Tibial artery (tissue), 4 donors: ENCODE data around the gene KRT78.

Experiments used
- DNase-seq, 2 donors: peaks; one replicate each; pipeline ENCODE4 v3.0.0-alpha.2; 2019
- H3K27ac ChIP-seq, 2 donors: fragments of 200-600 bp; sonication (generic) in 1 of 2; 1 replicate in 1 of 2; 2 replicates in 1 of 2; pipeline ENCODE4 v1.5.1; 2018 to 2019; ENCODE audit warnings: mild to moderate bottlenecking in 1 of 2
- H3K27me3 ChIP-seq, 2 donors: fragments of 200-600 bp; sonication (generic) in 1 of 2; one replicate each; pipeline versions ENCODE4 v1.5.1 to v1.6.0; 2016 to 2019
- H3K36me3 ChIP-seq, 3 donors: fragments of 200-600 bp; sonication (generic) in 2 of 3; one replicate each; pipeline ENCODE4 v1.5.1; 2016 to 2019; ENCODE audit warnings: mild to moderate bottlenecking in 2 of 3
- H3K4me1 ChIP-seq, 4 donors: fragments of 200-600 bp; sonication (generic) in 2 of 4; 1 replicate in 3 of 4; 2 replicates in 1 of 4; pipeline ENCODE4 v1.5.1; 2016 to 2019
- H3K4me3 ChIP-seq, 2 donors: fragments of 200-600 bp; sonication (generic) in 1 of 2; 1 replicate in 1 of 2; 2 replicates in 1 of 2; pipeline ENCODE4 v1.5.1; 2018 to 2019; ENCODE audit warnings: mild to moderate bottlenecking in 2 of 2
- H3K9me3 ChIP-seq, 3 donors: fragments of 200-600 bp; sonication (generic) in 1 of 3; one replicate each; pipeline ENCODE4 v1.5.1; 2016 to 2019
- CTCF ChIP-seq, 2 experiments: fragments of 200-600 bp in 1 of 2; fragments of 450-650 bp in 1 of 2; IDR thresholded peaks; one replicate each; pipeline ENCODE4 v1.5.1; 2017 to 2019; ENCODE audit warnings: antibody characterized with exemption in 2 of 2, mild to moderate bottlenecking in 1 of 2, moderate library complexity in 1 of 2
- intact Hi-C: fragments of 100-400 bp; cut with DNase I; formaldehyde crosslinking; loops from one replicate; pipeline ENCODE4 v1.15.0; 2023; ENCODE audit warnings: low total_unique reads

The KRT78 gene

GRCh38 chr12:52828156-52828555 is 20.6 kb downstream of the KRT78 start:
- TF ChIP-seq CTCF (IDR thresholded peaks at IDR 0.05): no peak
- intact Hi-C loops: no loop called here
- H3K27me3 ChIP-seq: no peaks in the 10 kb centered on the region

GRCh38 chr12:52827499-52828090 is 21.2 kb downstream of the KRT78 start:
- Histone ChIP-seq H3K4me3 (no peak overlapping the region), H3K27me3 (no peaks in the 10 kb centered on the region), H3K4me1 (peaks cover 0 to 1% (median under 1%) of the 10 kb centered on the region in 4 donors), H3K9me3 (no peaks in the 10 kb centered on the region), H3K36me3 (no peaks in the 10 kb centered on the region), H3K27ac (no peak overlapping the region)
- intact Hi-C loops: no loop called here
- no peak for DNase-seq
- TF ChIP-seq CTCF (IDR thresholded peaks at IDR 0.05): no peak

More at GRCh38 chr12:52828156-52828555, 20.6 kb downstream of the KRT78 start:
- Histone ChIP-seq H3K36me3 (no peaks in the 10 kb centered on the region), H3K9me3 (no peaks in the 10 kb centered on the region), H3K4me1 (no peaks in the 10 kb centered on the region), H3K4me3 (no peak overlapping the region), H3K27ac (no peak overlapping the region)
- no peak for DNase-seq

GRCh38 chr12:52826611-52827498 is 21.9 kb downstream of the KRT78 start:
- TF ChIP-seq CTCF (IDR thresholded peaks at IDR 0.05): no peak
- DNase-seq: no peak
- peaks cover 0 to 9% (median 4%) of the 10 kb centered on the region in 4 donors for H3K4me1 ChIP-seq

GRCh38 chr12:52825961-52826360 is 22.8 kb downstream of the KRT78 start:
- no peaks in the 10 kb centered on the region for H3K9me3 ChIP-seq

More at GRCh38 chr12:52826611-52827498, 21.9 kb downstream of the KRT78 start:
- H3K27me3 ChIP-seq: no peaks in the 10 kb centered on the region
- no peaks in the 10 kb centered on the region for H3K36me3 ChIP-seq
- no peak overlapping the region for H3K27ac ChIP-seq
- intact Hi-C loops: no loop called here
- H3K4me3 ChIP-seq: no peak overlapping the region
- H3K9me3 ChIP-seq: no peaks in the 10 kb centered on the region

More at GRCh38 chr12:52825961-52826360, 22.8 kb downstream of the KRT78 start:
- Histone ChIP-seq H3K27ac (no peak overlapping the region), H3K4me3 (no peak overlapping the region), H3K4me1 (peaks cover 0 to 10% (median 4%) of the 10 kb centered on the region in 4 donors), H3K36me3 (no peaks in the 10 kb centered on the region), H3K27me3 (no peaks in the 10 kb centered on the region)
- intact Hi-C loops: no loop called here
- no peak for TF ChIP-seq CTCF (IDR thresholded peaks at IDR 0.05)
- DNase-seq: no peak
